ENCODE results near the gene ERFE.
A peak's percentile ranks its signal among the peaks of the same experiment; 100 is the strongest.

The ERFE gene

DNA sequence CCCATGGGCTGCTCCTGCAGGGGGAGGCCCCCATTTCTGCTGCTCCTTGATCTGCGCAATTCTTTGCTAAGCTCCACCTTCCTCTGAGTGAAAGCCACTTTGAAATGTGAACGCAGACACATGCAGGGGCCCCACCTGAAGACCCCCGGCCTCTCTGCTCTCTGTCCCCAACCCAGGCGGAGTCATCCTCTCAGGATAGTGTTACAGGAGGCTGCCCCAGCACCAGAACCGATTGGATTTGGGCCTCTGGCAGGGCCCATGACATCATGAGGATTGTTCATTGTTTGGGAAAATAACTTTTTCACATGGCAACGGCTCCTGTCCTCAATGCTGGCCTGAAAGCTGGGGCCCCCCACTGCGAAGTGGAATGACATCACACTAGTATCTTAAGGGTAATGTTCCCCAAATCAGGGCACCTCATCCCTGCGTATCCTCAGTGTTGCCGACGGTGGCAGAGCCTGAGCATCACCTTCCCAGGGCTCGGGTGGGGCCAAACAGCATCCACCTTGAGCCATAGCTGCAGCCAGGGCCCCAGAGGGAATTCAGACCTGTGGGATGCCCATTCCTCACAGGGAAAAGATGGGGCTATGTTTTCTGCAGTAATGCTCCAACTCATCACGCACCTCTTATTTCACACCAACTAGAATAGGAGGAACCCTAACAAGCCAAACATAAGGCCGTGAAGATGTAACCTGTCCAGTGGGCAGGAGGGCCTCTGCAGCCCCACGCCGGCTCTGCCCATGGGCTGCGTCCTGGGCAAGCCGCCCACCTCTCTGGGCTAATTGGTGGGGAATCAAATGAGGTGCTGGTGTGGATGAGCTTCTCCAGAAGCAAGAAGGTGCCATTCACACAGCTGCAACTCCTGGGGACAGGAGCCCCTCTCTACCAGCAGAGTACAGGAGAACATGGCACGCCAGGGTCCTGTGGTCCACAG lies 2.7 kb upstream of the ERFE start:
- DNase-seq: no peak

DNA sequence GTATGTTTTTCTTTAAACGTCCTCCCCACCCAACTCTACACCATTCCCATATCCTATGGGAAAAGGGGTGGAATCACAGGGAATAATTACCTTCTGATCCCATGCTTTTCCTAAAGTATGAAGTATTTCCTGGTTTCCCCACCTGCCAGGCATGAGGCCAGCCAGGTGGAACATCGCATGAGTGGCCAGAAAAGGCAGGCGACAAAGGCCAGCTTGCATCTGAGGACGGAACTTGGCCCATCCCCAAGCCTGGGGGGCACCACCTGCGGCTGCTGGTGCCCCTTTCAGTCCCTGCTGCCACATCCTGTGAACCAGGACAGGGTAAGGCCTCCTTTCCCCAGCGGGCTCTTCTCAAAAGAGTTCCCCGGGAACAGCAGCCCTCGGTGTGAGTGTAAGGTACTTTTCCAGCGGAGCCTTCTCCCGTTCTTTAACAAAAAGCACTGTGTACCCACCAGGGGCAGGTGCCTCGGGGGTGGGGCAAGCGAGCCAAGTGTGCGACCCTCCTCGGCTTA lies 1.2 kb upstream of the ERFE start:
- DNase-seq: peak in 2 of 3 experiments; percentile 18 to 55

DNA sequence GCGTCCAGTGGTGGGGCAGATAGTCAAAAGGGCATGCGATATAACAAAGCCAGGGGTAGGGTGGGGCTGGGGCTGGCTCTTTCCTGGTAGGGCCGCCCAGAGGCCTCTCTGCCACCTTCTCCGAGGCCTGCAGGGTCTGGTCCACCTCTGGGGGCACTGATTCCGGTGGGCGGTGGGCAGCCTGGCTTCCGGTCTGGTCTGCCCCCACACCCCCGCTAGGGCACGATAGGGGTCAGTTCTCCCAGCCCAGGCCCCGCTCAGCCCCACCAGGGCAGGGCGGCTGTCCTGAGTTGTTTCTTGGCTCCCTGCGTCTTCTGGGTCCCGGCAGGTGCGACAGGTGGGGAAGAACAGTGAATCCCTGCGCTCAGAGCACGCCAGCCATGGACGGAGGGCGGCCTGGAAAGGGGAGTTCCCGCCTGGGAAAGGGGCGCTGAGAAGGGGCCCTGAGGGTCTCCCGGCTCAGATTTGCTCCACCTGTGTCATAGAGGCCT lies 707 bp upstream of the ERFE start:
- DNase-seq: no peak

DNA sequence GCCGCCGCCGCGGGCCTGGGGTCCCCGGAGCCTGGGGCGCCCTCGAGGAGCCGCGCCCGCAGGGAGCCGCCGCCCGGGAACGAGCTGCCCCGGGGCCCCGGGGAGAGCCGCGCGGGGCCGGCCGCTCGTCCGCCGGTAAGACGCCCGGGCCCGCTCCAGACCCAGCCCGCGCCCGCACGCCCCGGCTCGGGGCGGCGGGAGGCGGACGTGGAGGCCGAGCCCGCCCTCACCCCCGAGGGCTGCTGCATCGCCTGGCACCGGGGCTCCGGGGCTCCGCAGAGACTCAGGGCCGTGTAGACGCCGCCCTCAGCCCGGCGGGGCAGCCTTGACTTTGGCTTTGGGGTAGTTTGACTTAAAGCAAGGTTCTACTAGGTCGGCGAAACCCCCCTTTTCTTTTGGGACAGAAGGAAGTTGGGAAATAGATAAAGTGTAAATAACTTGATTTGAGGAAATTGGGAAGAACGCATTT lies 335 bp downstream of the ERFE start:
- peak in 2 of 3 experiments; percentile 21 to 53 for DNase-seq

DNA sequence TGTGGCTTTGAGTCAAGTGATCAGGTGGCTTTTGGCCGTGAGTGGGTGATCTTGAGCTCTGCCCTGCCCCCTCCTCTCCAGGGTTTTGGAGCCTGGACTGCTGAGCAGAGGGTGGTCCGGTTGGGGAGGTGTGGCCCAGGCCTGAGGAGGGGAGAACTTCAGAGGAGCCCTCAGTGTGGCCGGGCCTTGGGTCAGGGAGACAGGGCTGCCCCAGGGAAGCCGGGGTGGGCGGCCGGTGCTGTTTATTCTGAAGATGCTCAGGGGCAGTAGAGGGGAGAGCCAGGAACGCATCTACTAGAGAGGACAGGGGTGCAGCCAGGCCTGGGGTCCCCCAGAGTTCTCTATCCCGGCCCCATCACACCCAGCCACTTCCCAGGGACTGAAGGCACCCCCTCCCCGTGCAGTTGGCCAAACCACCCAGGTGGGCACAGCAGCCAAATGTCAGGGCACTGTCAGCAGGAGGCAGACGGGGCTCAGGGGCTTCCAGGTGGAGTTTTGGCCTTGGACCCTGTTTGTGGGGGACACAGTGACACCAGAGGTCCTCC lies 963 bp downstream of the ERFE start:
- DNase-seq: no peak

DNA sequence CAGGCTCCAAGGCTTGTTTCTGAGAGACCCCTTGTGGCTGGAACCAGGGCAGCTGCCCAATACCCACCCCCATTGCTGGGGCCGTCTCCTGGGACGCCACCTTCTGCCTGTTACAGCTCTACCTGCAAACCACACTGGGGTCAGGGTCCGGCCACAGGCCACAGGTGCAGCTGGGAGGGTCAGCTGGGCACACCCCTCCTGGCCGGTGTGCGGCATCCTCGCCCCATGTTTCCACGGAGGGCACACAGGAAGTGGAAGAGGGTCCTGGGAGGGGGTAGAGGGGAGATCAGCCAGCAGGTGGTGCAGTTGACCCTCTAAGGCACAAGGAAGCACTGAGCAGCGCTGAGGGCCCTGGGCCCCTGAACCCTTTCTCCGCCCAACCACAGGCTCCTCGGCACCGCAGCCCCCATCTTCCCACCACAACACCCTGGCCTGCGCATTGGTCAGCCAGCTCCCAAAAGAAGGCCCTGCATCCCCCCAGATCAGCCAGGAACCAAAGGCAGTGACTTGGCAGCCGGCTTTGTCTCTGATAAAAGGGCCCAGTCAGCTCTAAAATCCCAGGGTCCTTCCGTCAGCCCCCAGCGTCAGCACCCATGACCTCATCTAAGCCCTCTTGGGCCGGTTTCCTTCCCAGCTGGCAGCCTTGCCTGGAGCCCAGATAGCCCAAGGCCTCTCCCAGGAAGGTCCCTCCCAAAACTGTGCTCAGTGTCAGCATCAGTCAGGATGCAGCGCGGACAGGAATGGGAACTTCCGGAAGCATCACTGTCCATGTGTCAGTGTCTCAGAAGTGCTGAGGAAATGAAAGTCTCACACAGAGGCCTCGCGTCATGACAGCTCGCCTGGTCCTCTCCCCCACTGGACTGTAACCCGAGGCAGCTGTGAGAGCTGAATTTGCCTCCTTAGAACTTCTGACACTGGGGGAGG lies 1.7 kb downstream of the ERFE start:
- no peak for DNase-seq

DNA sequence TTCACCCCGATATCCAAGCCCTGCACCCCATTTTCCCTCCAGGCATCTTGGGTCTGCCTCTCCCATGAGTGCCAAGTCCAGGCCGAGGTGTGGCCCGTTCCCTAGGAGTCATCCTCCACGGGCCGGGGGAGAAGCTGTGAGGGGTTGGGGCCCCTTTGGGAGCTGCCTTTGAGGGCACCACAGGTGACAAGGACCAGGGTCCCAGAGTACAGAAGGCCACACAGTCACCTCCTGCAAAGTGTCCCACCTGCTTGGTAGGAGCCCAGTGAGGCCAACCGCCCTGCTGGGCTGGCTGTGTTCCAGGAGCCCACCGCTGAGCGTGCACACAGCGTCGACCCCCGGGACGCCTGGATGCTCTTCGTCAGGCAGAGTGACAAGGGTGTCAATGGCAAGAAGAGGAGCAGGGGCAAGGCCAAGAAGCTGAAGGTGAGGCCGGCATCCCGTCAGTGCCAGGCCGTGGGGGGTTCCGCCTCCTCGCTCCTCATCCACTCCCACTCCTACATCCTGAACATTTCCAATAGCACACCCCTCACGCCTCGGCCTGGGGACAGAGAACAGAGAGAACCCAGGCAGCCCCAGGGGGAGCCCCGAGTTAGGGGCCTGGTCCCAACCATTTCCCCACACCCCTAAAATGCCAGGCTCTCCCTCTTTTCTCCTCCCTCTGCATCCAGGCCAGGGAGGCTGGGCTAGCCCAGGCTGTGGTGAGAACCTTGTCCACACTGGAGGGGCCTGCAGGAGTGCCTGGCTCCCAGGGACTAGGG lies 2.7 kb downstream of the ERFE start:
- DNase-seq: no peak

DNA sequence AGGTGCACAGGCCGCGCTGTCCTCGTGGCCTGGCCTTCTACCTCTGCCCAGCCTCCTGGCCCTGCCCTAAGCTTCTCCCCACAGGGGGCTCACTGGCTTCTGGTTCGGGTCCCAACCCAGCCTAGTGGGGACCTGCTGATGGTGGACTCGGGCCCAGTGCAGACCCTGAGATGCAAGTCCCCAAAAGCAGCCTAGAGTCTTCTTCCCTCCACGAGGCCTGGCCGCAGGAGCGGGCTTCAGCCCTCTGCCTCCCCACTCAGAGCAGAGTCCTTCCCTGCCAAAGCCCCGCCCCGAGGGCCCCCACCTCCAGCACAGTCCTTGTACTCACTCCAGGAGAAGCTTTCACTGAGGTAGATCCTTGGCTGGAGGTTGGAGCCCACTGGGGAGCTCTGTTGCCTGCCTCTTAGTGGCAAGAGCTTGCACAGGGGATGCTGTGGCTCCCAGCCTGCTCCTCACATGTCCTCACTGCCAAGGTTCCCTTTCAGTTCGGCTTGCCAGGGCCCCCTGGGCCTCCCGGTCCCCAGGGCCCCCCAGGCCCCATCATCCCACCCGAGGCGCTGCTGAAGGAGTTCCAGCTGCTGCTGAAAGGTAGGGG lies 3.6 kb downstream of the ERFE start:
- no peak for DNase-seq

DNA sequence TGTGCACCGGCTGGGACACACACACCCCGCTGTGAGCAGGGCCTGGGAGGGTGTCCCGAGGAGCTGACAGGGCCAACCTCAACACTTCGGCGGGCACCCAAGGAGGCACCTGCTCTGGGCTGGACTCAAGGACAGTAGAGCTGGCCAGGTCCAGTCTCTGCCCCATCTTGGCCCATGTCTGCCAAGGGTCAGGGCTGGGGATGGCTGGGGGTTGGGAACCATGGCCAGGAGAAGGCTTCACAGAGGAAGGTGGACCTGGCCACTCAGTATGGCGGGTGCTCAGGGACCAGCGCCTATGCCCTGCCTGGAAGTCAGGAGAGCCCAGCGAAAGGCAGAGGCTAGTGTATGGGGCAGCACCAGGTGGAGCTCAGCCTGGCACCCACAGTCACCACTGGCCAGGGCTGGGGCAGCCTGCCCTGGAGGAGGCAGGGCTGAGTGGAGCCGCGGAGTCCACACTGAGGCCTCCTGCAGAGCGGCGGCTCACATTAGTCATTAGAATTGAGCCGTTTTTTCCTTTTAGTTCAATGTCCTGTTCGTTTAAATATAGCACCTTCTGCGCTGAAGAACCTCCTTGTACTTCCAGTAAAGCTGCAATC lies 4.2 kb downstream of the ERFE start:
- DNase-seq: no peak

DNA sequence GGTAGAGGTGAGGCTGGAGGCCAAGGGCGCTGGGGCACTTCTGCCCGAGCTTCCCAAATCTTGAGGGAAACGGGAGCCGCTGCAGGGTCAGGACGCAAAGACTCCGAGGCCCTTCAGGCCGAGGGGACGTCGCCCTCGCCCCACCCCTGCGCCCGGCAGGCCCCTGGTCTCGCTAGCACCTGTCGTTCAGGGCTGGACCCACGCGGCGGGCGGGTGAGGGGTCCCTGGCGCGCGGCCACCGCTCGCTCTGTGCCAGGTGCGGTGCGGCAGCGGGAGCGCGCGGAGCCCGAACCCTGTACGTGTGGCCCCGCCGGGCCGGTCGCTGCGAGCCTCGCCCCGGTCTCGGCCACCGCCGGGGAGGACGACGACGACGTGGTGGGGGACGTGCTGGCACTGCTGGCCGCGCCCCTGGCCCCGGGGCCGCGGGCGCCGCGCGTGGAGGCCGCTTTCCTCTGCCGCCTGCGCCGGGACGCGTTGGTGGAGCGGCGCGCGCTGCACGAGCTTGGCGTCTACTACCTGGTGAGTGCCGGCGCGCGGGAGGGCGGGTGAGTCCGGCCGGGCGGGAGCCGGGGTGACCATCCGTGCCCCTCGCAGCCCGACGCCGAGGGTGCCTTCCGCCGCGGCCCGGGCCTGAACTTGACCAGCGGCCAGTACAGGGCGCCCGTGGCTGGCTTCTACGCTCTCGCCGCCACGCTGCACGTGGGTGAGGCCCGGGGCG lies 4.9 kb downstream of the ERFE start:
- DNase-seq: peak in 2 of 3 experiments; percentile 39 to 44

DNA sequence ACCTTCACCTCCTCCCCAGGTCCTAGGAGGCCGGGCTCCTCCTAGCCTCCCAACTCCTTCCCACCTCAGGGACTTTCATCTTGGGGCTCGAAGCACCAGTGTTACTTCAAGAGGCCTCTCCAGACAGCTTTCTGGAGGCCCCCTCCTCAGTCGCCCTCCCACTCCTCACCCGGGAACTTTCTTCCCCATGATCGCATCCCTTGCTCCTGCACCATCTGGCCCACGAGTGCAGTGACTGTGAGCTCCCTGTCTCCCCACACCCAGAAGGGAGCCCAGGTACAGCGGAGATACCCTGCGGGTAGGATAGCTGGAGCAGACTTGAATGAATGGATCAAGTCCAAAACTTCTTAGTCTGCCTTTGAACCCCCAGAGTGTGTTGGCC lies 6.1 kb downstream of the ERFE start:
- DNase-seq: no peak

DNA sequence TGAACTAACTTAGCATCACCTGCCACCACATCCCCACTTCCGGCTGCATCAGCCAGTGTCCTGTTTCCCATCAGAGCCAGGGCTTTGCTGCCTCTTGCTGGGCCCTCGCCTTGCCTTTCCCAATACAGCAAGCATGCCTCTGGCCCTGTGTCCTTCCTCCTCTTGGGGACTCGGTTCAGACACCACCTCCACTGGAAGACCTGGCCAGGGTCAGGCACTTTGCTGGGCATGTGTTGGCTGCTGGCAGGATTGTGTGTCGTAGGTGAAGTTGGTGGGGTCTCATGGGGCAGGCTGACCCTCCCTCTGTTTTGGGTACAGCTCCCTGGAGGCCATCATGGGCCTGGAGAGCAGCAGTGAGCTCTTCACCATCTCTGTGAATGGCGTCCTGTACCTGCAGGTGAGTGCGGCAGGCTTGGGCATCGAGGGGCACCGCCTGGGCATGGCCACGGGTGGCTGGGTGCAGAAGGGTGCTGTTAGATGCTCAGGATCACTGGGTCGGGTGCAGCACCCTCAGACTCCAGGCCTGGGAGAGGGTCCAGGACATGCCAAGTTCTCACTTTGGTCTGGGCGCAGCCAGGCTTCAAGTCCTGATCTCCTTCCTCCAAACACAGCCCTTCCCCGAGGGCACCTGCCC lies 6.6 kb downstream of the ERFE start:
- DNase-seq: no peak

DNA sequence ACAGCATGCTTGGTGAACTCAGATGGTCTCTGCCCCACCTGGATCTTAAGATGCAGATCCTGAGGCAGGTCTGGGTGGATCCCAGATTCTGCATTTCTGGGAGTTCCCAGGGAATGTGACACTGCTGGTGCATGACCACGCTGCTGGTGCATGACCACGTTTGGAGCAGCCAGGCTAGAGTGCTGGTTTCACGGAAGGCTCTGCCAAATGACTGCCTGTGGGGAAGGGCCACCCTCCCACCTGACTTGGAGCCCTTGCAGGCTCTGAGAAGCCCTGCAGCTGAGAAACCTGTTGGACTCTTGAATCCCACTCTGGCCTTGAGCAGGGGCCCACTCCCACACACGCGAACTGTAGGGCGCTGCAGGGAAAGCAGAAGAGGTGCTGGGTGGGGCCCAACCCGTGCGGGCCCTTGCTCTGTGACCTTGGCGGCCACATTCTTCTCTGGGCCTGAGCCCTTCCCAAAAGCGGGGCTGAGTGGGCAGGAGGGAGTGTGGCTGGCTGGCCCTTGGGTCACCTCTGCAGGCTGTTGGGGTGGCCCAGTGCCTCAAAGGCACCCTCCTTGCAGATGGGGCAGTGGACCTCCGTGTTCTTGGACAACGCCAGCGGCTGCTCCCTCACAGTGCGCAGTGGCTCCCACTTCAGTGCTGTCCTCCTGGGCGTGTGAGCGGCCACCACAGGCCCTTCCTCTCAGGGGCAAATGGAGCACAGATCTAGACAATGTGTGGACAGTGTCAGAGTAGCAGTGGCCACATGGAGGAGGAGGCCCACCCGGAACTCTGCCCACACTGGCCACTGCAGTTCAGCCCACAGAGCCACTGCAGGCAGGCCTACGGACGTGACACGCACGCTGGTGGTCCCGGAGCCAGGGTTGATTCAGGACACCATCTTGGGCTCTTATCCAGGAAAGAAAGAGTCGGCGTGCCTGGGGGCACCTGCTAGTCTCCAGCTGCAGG lies 7.9 kb downstream of the ERFE start:
- no peak for DNase-seq

DNA sequence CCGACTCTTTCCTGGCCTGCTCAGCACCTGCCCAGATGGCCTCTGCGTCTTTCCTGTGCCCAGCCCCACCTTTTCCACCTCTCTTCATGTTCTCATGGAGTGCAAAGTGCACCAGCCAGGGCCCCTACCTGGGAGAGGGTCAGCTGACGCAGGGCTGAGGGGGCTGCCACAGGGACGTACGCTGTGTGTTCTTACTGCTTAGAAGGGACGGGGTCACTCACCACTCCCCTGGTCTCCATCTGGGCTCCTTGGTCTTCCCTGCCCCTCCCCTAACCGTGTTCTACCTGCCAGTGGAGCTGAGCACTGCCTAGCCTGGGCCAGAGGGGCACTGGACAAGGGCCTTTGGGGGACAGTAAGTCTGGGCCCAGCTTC lies 8.6 kb downstream of the ERFE start:
- no peak for DNase-seq

DNA sequence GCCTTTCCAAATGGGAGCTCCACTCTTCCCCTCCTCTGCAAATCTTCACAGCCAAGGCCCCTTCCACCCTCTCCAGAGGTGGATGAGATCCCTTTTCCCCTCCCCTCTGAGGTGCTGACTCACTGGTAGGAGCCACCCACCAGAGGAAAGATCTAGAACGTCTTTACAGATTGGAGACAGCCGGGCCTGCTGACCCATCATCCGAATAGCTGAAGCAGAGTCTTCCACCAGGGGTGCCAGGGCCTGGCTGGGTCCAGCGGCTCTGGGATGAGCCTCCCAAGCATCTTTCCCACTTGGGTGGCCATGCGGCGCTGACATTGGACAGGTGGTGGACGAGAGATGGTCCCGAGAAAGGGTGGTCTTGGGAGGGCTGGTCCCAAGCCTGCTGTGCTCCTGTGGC lies 9.0 kb downstream of the ERFE start:
- no peak for DNase-seq

DNA sequence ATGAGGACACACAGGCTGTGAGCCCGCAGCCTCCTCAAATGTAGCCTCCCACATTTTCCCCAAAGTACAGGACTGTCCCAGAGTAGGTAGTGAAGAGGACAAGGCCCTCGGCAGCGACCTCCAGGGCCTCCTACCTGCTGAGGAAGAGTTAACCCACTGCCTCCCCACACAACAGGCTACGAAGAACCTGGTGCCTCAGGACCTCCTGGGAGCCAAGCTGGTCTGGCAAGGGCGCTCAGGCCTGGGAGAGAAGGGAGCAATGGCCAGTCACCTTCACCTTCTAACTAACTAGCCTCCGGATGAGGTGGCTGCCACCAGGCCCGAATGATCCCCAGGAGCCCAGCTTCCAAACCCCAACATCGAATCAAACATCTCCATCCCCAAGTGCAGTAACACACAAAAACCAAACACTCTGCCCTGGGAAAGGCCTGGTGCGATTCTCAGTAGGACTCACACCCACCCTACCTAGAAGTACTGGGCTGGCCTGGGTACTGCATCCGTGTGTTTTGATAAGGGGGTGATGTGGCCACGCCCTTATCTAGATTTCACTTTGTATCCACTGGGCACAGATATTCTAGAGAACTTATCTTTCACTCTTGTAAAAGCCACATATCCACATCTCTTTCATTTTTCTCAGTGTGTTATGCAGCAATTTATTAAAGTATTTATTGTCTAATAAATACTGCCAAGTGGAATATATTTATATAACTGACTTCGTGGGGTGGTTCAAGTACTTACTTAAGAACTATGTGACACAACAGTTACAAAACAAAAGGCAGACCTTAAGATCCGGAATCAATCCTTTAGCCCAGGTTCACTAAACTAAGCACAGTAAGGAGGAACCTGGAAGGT lies 9.7 kb downstream of the ERFE start:
- DNase-seq: no peak

DNA sequence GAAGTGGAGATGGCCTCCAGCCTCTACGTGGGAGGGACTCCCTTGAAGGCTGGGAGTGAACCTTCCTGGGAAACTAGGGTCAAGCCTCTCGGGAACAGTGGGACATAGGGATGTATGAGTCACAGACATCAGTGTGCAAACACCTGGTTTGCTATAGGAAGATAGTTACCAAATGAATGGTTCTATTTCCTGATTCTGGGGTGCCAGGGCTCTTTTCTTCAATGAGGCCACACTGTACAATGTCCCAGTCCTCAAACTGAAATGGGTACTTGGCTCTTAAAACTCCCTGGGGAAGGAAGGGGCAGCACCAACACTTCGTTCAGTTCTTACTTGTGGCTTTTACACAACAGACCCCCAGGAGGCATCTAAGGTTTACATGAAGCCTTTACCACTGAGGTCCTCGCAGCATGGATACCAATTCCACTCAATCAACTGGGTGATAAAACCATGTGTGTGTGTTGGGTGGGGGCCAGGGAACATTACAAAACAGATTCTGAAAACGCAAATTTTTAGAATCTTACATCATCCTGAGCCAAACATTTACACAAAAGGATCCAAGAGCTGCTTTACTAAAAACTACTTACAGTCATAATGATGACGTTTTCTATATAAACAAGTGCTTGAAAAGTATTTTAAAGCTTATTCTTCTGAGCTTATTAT lies 10.4 kb downstream of the ERFE start:
- no peak for DNase-seq

Measured in NCI-H1417 (cell line).